OCI-LY1 (cell line): ENCODE results near the gene ANXA6.

Experiments used
- H2AFZ ChIP-seq: fragments of 200-600 bp; sonication (generic), shearing (Covaris generic); 2 replicates; pipeline ENCODE4 v1.6.0; 2014; ENCODE audit warnings: antibody characterized with exemption, mild to moderate bottlenecking, low read length
- H3F3A ChIP-seq: fragments of 200-600 bp; sonication (generic), shearing (Covaris generic); 2 replicates; pipeline ENCODE4 v1.6.0; 2014; ENCODE audit warnings: mild to moderate bottlenecking, antibody characterized with exemption, low read length, moderate library complexity; ENCODE audit not compliant: insufficient read depth
- H3K27ac ChIP-seq: fragments of 200-600 bp; sonication (generic); 2 replicates; pipeline ENCODE4 v1.5.1; 2014; ENCODE audit warnings: low read length, mixed run types, mild to moderate bottlenecking, low read depth; ENCODE audit not compliant: poor library complexity, severe bottlenecking
- H3K27me3 ChIP-seq: fragments of 200-600 bp; sonication (generic); 2 replicates; pipeline ENCODE4 v1.6.0; 2014; ENCODE audit warnings: antibody characterized with exemption, mild to moderate bottlenecking, low read length, moderate library complexity; ENCODE audit not compliant: insufficient read depth
- H3K36me3 ChIP-seq: fragments of 200-600 bp; sonication (generic); 2 replicates; pipeline ENCODE4 v1.6.1; 2014; ENCODE audit warnings: mild to moderate bottlenecking, antibody characterized with exemption, low read length, moderate library complexity, mixed read lengths; ENCODE audit not compliant: insufficient read depth
- H3K4me1 ChIP-seq: fragments of 200-600 bp; sonication (generic); 2 replicates; pipeline ENCODE4 v1.5.1; 2014; ENCODE audit warnings: mild to moderate bottlenecking, low read length, moderate library complexity; ENCODE audit not compliant: insufficient read depth, severe bottlenecking
- H3K4me2 ChIP-seq: fragments of 200-600 bp; sonication (generic), shearing (Covaris generic); 2 replicates; pipeline ENCODE4 v1.6.1; 2014; ENCODE audit warnings: low read length
- H3K4me3 ChIP-seq: fragments of 200-600 bp; sonication (generic); 2 replicates; pipeline ENCODE4 v1.5.1; 2014; ENCODE audit warnings: low read length, low read depth, mild to moderate bottlenecking, mixed read lengths; ENCODE audit not compliant: poor library complexity, severe bottlenecking
- H3K79me2 ChIP-seq: fragments of 200-600 bp; shearing (Covaris generic); 2 replicates; pipeline ENCODE4 v1.6.1; 2016; ENCODE audit warnings: mixed run types, low read length, mixed read lengths; ENCODE audit not compliant: insufficient read depth
- H3K9ac ChIP-seq: fragments of 200-600 bp; sonication (generic), shearing (Covaris generic); 2 replicates; pipeline ENCODE4 v1.6.1; 2014; ENCODE audit warnings: mild to moderate bottlenecking, low read length, mixed read lengths
- H3K9me2 ChIP-seq: fragments of 200-600 bp; sonication (generic), shearing (Covaris generic); 2 replicates; pipeline ENCODE4 v1.6.1; 2014; ENCODE audit warnings: low read depth, mild to moderate bottlenecking, low read length, mixed read lengths
- H3K9me3 ChIP-seq: fragments of 200-600 bp; shearing (Covaris generic); 2 replicates; pipeline ENCODE4 v1.6.1; 2014; ENCODE audit warnings: low read length, mixed read lengths
- H4K20me1 ChIP-seq: fragments of 200-600 bp; sonication (generic), shearing (Covaris generic); 2 replicates; pipeline ENCODE4 v1.6.0; 2016; ENCODE audit warnings: mild to moderate bottlenecking, low read length; ENCODE audit not compliant: insufficient read depth
- CTCF ChIP-seq: fragments of 200-600 bp; sonication (generic), shearing (Covaris generic); IDR thresholded peaks from 2 replicates; pipeline ENCODE4 v1.5.1; 2017; ENCODE audit warnings: mild to moderate bottlenecking, antibody characterized with exemption, low read length, moderate library complexity, mixed read lengths
- EZH2 ChIP-seq: fragments of 200-600 bp; sonication (generic), shearing (Covaris generic); IDR thresholded peaks from 2 replicates; pipeline ENCODE4 v1.8.0; 2017; ENCODE audit warnings: borderline replicate concordance, mixed run types, mild to moderate bottlenecking, antibody characterized with exemption, low read length, moderate library complexity, mixed read lengths

ANXA6 gene

GRCh38 chr5:151071021-151071420 lies 86.6 kb downstream of the ANXA6 start:
- H2AFZ ChIP-seq, result no peak overlapping the region
- H3F3A ChIP-seq, result no peaks in the 10 kb centered on the region
- peak overlapping the region; percentile 11; the same call in 1 of the 2 replicates for H3K9ac ChIP-seq
- H3K79me2 ChIP-seq, result peaks cover 82% of the 10 kb centered on the region
- H3K4me1 ChIP-seq, result peaks cover 74% of the 10 kb centered on the region
- H3K4me2 ChIP-seq, result peak overlapping the region; percentile 25; the same call in 1 of the 2 replicates
- no peaks in the 10 kb centered on the region for H4K20me1 ChIP-seq
- H3K27me3 ChIP-seq, result no peaks in the 10 kb centered on the region
- no peak for TF ChIP-seq CTCF
- no peak for TF ChIP-seq EZH2
- no peaks in the 10 kb centered on the region for H3K9me3 ChIP-seq
- H3K36me3 ChIP-seq, result peaks cover 66% of the 10 kb centered on the region
- peak overlapping the region; percentile 94 for H3K27ac ChIP-seq
- no peak overlapping the region for H3K4me3 ChIP-seq
- H3K9me2 ChIP-seq, result no peaks in the 10 kb centered on the region

GRCh38 chr5:151070449-151070848 lies 87.1 kb downstream of the ANXA6 start:
- Histone ChIP-seq H3K4me1 (peaks cover 74% of the 10 kb centered on the region), H3K27ac (peak overlapping the region; percentile 94), H3K9me2 (no peaks in the 10 kb centered on the region), H3K27me3 (no peaks in the 10 kb centered on the region), H4K20me1 (no peaks in the 10 kb centered on the region), H2AFZ (no peak overlapping the region), H3K9ac (peak overlapping the region; percentile 3; the same call in 1 of the 2 replicates), H3K4me2 (peak overlapping the region; percentile 56; the same call in 1 of the 2 replicates), H3K4me3 (no peak overlapping the region), H3K79me2 (peaks cover 82% of the 10 kb centered on the region), H3F3A (no peaks in the 10 kb centered on the region), H3K9me3 (no peaks in the 10 kb centered on the region), H3K36me3 (peaks cover 62% of the 10 kb centered on the region)
- TF ChIP-seq EZH2, result no peak
- no peak for TF ChIP-seq CTCF

GRCh38 chr5:151068433-151069197 lies 89.0 kb downstream of the ANXA6 start:
- peak overlapping the region; percentile 56 for H3K4me2 ChIP-seq
- H2AFZ ChIP-seq, result no peak overlapping the region
- no peaks in the 10 kb centered on the region for H3K9me3 ChIP-seq
- peaks cover 61% of the 10 kb centered on the region for H3K36me3 ChIP-seq
- peak overlapping the region; percentile 17 for H3K4me3 ChIP-seq
- TF ChIP-seq CTCF (no peak), EZH2 (no peak)
- no peaks in the 10 kb centered on the region for H3K27me3 ChIP-seq
- H3K27ac ChIP-seq, result peak overlapping the region; percentile 94
- H3F3A ChIP-seq, result no peaks in the 10 kb centered on the region
- peak overlapping the region; percentile 48; the same call in 1 of the 2 replicates for H3K9ac ChIP-seq
- H4K20me1 ChIP-seq, result no peaks in the 10 kb centered on the region
- H3K79me2 ChIP-seq, result peaks cover 70% of the 10 kb centered on the region
- peaks cover 90% of the 10 kb centered on the region for H3K4me1 ChIP-seq
- no peaks in the 10 kb centered on the region for H3K9me2 ChIP-seq
